HepG2 (cell line): Measurements from ENCODE around the gene MORN1. TPM values are rescaled to one million over a fixed set of nuclear protein-coding genes. Genes with fewer than 3 reads are reported as not detected.

Source experiments
- ARID2 ChIP-seq: sonication (generic); formaldehyde crosslinking; IDR thresholded peaks from 2 replicates; pipeline ENCODE4 v1.8.1; 2022; ENCODE audit warnings: mild to moderate bottlenecking, missing genetic modification reagents, borderline replicate concordance
- BRF2 ChIP-seq: sonication (generic); formaldehyde crosslinking; IDR thresholded peaks from 2 replicates; pipeline ENCODE4 v1.8.1; 2022; ENCODE audit warnings: mild to moderate bottlenecking, missing genetic modification reagents
- CCDC6 ChIP-seq: sonication (generic); formaldehyde crosslinking; IDR thresholded peaks from 2 replicates; pipeline ENCODE4 v1.8.1; 2022; ENCODE audit warnings: mild to moderate bottlenecking, missing genetic modification reagents, moderate library complexity
- CHD2 ChIP-seq: IDR thresholded peaks from 2 replicates; pipeline ENCODE4 v1.6.1; 2011; ENCODE audit warnings: low read depth, low read length, improper control_type of control experiment
- FOXK1 ChIP-seq: sonication (generic); formaldehyde crosslinking; IDR thresholded peaks from 2 replicates; pipeline ENCODE4 v1.4.0; 2020; ENCODE audit warnings: low read depth, missing genetic modification reagents, borderline replicate concordance
- HMGXB4 ChIP-seq, 2 experiments: sonication (generic) in 1 of 2; formaldehyde crosslinking in 1 of 2; IDR thresholded peaks; 2 replicates each; pipeline versions ENCODE4 v1.4.0 to v1.6.1; 2018 to 2020; ENCODE audit warnings: missing genetic modification reagents in 2 of 2, borderline replicate concordance in 1 of 2, low read depth in 1 of 2, mild to moderate bottlenecking in 1 of 2, missing biosample characterization in 1 of 2
- HNRNPH1 ChIP-seq: fragments of 200-400 bp; formaldehyde crosslinking; optimal IDR thresholded peaks from 2 replicates; pipeline ENCODE3; 2017; ENCODE audit warnings: mild to moderate bottlenecking, low read depth, low read length
- JUNB ChIP-seq: sonication (generic); formaldehyde crosslinking; IDR thresholded peaks from 2 replicates; pipeline ENCODE4 v1.8.0; 2022; ENCODE audit warnings: missing genetic modification reagents, mild to moderate bottlenecking, borderline replicate concordance
- KDM5B ChIP-seq: sonication (generic); formaldehyde crosslinking; IDR thresholded peaks from 2 replicates; pipeline ENCODE4 v1.4.0; 2020; ENCODE audit warnings: missing genetic modification reagents, mild to moderate bottlenecking, borderline replicate concordance
- PRMT3 ChIP-seq: sonication (generic); formaldehyde crosslinking; IDR thresholded peaks from 2 replicates; pipeline ENCODE4 v1.8.1; 2022; ENCODE audit warnings: low read depth, mild to moderate bottlenecking, moderate library complexity, missing genetic modification reagents, borderline replicate concordance
- SNRNP70 ChIP-seq: fragments of 200-400 bp; formaldehyde crosslinking; IDR thresholded peaks from 2 replicates; pipeline ENCODE4 v1.6.1; 2017; ENCODE audit warnings: mild to moderate bottlenecking, low read depth, low read length, moderate library complexity
- TARDBP ChIP-seq: sonication (generic); formaldehyde crosslinking; IDR thresholded peaks from 2 replicates; pipeline ENCODE4 v1.8.0; 2022; ENCODE audit warnings: mild to moderate bottlenecking, missing genetic modification reagents
- TRIM22 ChIP-seq: fragments of 450-650 bp; IDR thresholded peaks from 2 replicates; pipeline ENCODE4 v1.6.1; 2017
- ZBTB3 ChIP-seq: sonication (generic); formaldehyde crosslinking; IDR thresholded peaks from 2 replicates; pipeline ENCODE4 v1.4.0; 2020; ENCODE audit warnings: low read depth, mild to moderate bottlenecking, moderate library complexity, missing genetic modification reagents, borderline replicate concordance
- ZC3H13 ChIP-seq: sonication (generic); formaldehyde crosslinking; IDR thresholded peaks from 2 replicates; pipeline ENCODE4 v1.8.1; 2023; ENCODE audit warnings: mild to moderate bottlenecking, missing genetic modification reagents, moderate library complexity
- ZNF230 ChIP-seq: sonication (generic); formaldehyde crosslinking; IDR thresholded peaks from 2 replicates; pipeline ENCODE4 v1.4.0; 2020; ENCODE audit warnings: mild to moderate bottlenecking, missing genetic modification reagents
- ZNF362 ChIP-seq: sonication (generic); formaldehyde crosslinking; IDR thresholded peaks from 2 replicates; pipeline ENCODE4 v1.4.0; 2020; ENCODE audit warnings: missing genetic modification reagents, mild to moderate bottlenecking, borderline replicate concordance
- ZNF496 ChIP-seq: sonication (generic); formaldehyde crosslinking; IDR thresholded peaks from 2 replicates; pipeline ENCODE4 v1.8.1; 2023; ENCODE audit warnings: mild to moderate bottlenecking, moderate library complexity, missing genetic modification reagents; ENCODE audit not compliant: insufficient replicate concordance
- ZNF598 ChIP-seq: sonication (generic); formaldehyde crosslinking; IDR thresholded peaks from 2 replicates; pipeline ENCODE4 v1.5.1; 2020; ENCODE audit warnings: mild to moderate bottlenecking, missing genetic modification reagents, borderline replicate concordance
- ZNF607 ChIP-seq: sonication (generic); formaldehyde crosslinking; IDR thresholded peaks from 2 replicates; pipeline ENCODE4 v1.5.1; 2020; ENCODE audit warnings: missing genetic modification reagents, mild to moderate bottlenecking, borderline replicate concordance
- ZNF781 ChIP-seq: sonication (generic); formaldehyde crosslinking; IDR thresholded peaks from 2 replicates; pipeline ENCODE4 v1.5.1; 2020; ENCODE audit warnings: borderline replicate concordance, mild to moderate bottlenecking, missing genetic modification reagents; ENCODE audit errors: not compliant biosample characterization
- ZNF816 ChIP-seq: sonication (generic); formaldehyde crosslinking; IDR thresholded peaks from 2 replicates; pipeline ENCODE4 v1.8.0; 2022; ENCODE audit warnings: missing genetic modification reagents, mild to moderate bottlenecking, borderline replicate concordance
- polyA plus RNA-seq, 8 experiments: library from polyadenylated mRNA; depleted of rRNA in 3 of 8; stranded (reverse) in 7 of 8; unstranded in 1 of 8; fragments of >200 nt; fragmentation: Illumina TruSeq in 4 of 8; extraction: Trizol in 4 of 8; gene quantifications; 2 replicates each; pipeline versions ENCODE4 v1.2.1 to v1.2.3, GENCODE V29; 2011 to 2016; ENCODE audit warnings: low read depth in 4 of 8, missing spikeins in 1 of 8, mixed read lengths in 1 of 8; ENCODE audit not compliant: insufficient read depth in 1 of 8
- total RNA-seq, 5 experiments: library from RNA; depleted of rRNA; stranded (reverse); fragments of >200 nt; fragmentation: Illumina TruSeq; extraction: Trizol; gene quantifications; 2 replicates each; pipeline ENCODE4 v1.2.3, GENCODE V29; 2016; ENCODE audit warnings: low read depth in 1 of 5

Gene MORN1
- total and polyA plus RNA-seq, 2 of the 13 experiments (the other 11 are each of a cell fraction or from before 2014, with no cell fraction given): 3.1 to 6.5 TPM

- TF ChIP-seq ZNF496 (no peak), JUNB (CRISPR knock-in tag) (no peak), BRF2 (CRISPR knock-in tag) (0 out of 2 replicates have a peak, but pooled peaks have one; percentile 53), FOXK1 (0 out of 2 replicates have a peak, but pooled peaks have one; percentile 42), ARID2 (CRISPR knock-in tag) (no peak), CCDC6 (peak; percentile 71; the same call in 1 of the 2 replicates), ZNF598 (no peak), TRIM22 (no peak), ZNF230 (CRISPR knock-in tag) (0 out of 2 replicates have a peak, but pooled peaks have one; percentile 31), ZNF816 (no peak), ZNF781 (CRISPR knock-in tag) (no peak), TARDBP (peak; percentile 87), HNRNPH1 (no peak), HMGXB4 (CRISPR knock-in tag; IDR thresholded peaks at IDR 0.05; ENCODE audit: borderline replicate concordance in 1 of 2, low read depth in 1 of 2) (peak in 1 of 2 experiments; percentile 56; a peak in 2 of 4 replicates), ZNF607 (CRISPR knock-in tag) (0 out of 2 replicates have a peak, but pooled peaks have one; percentile 46), KDM5B (CRISPR knock-in tag) (no peak; the same call in 1 of the 2 replicates), ZBTB3 (CRISPR knock-in tag) (no peak), SNRNP70 (no peak), CHD2 (0 out of 2 replicates have a peak, but pooled peaks have one; percentile 46), ZC3H13 (CRISPR knock-in tag) (no peak), PRMT3 (CRISPR knock-in tag) (no peak), ZNF362 (CRISPR knock-in tag) (no peak)
These were observed at the start of gene MORN1, which contains the start of gene RER1 (continued) for GRCh38 chr1:2391041-2391930.
